Testis (tissue), 2 donors: ENCODE results near the gene ZPR1.

Experiments
- CTCF ChIP-seq, 3 experiments: fragments of 450-650 bp in 2 of 3; fragments of 200-600 bp in 1 of 3; sonication (generic) in 1 of 3; IDR thresholded peaks; one replicate each; pipeline ENCODE4 v1.5.1; 2016 to 2019; ENCODE audit warnings: antibody characterized with exemption in 3 of 3, mild to moderate bottlenecking in 2 of 3, moderate library complexity in 1 of 3
- POLR2A ChIP-seq: fragments of 450-650 bp; IDR thresholded peaks from one replicate; pipeline ENCODE4 v1.6.1; 2017; ENCODE audit warnings: antibody characterized with exemption, mild to moderate bottlenecking, moderate library complexity

- no peak for TF ChIP-seq CTCF (IDR thresholded peaks at IDR 0.05)
- TF ChIP-seq POLR2A: no peak
Measured at GRCh38 chr11:116750070-116750718, 37.6 kb downstream of the ZPR1 start.
